ENCODE results near the gene PBX3.
A peak's percentile ranks its signal among the peaks of the same experiment; 100 is the strongest.

PBX3 gene

GRCh38 chr9:125747053-125747764, at the start of gene PBX3:
Gene PBX3 (plus strand): TSS chr9:125747373.
- no peak for DNase-seq

- DNase-seq, result no peak
Observed at GRCh38 chr9:125699870-125700269, 47.3 kb upstream of the PBX3 start.

GRCh38 chr9:125700791-125701190, 46.4 kb upstream of the PBX3 start:
- DNase-seq, result no peak

- no peak for DNase-seq
Observed at GRCh38 chr9:125701351-125701750, 45.8 kb upstream of the PBX3 start.

- no peak for DNase-seq
Observed at GRCh38 chr9:125703662-125704061, 43.5 kb upstream of the PBX3 start.

GRCh38 chr9:125705893-125706292, 41.3 kb upstream of the PBX3 start:
- DNase-seq, result no peak

- peak; percentile 81 for DNase-seq
Observed at GRCh38 chr9:125706651-125707471, 40.3 kb upstream of the PBX3 start, which contains the start of gene MAPKAP1. Gene MAPKAP1 (minus strand): TSS chr9:125707208. CDS start chr9:125672574, 34,634 bp downstream.

- no peak for DNase-seq
Observed at GRCh38 chr9:125707472-125707804, 39.7 kb upstream of the PBX3 start.

- no peak for DNase-seq
Observed at GRCh38 chr9:125726456-125727132, 20.6 kb upstream of the PBX3 start.

- DNase-seq, result no peak
Observed at GRCh38 chr9:125730168-125730567, 17.0 kb upstream of the PBX3 start.

GRCh38 chr9:125732562-125732961, 14.6 kb upstream of the PBX3 start:
- no peak for DNase-seq

- DNase-seq, result no peak
Observed at GRCh38 chr9:125739436-125739835, 7.7 kb upstream of the PBX3 start.

- DNase-seq, result no peak
Observed at GRCh38 chr9:125742657-125743056, 4.5 kb upstream of the PBX3 start.

GRCh38 chr9:125743682-125744428, 3.3 kb upstream of the PBX3 start:
- DNase-seq, result no peak

GRCh38 chr9:125744616-125745015, 2.6 kb upstream of the PBX3 start:
- DNase-seq, result no peak

GRCh38 chr9:125745018-125745417, 2.2 kb upstream of the PBX3 start:
- no peak for DNase-seq

GRCh38 chr9:125745682-125746016, 1.5 kb upstream of the PBX3 start:
- DNase-seq, result no peak

GRCh38 chr9:125746017-125746773, 978 bp upstream of the PBX3 start:
- peak; percentile 87 for DNase-seq

- no peak for DNase-seq
Observed at GRCh38 chr9:125746774-125747052, 460 bp upstream of the PBX3 start.

- no peak for DNase-seq
Observed at GRCh38 chr9:125747765-125748445, 732 bp downstream of the PBX3 start.

- no peak for DNase-seq
Observed at GRCh38 chr9:125748446-125749099, 1.4 kb downstream of the PBX3 start.

All from NCI-H2107 (cell line).